ENCODE measurements around the gene UBXN6. TPM values are rescaled to one million over a fixed set of nuclear protein-coding genes. Genes with fewer than 3 reads are reported as not detected.

Gene UBXN6
- polyA plus RNA-seq, 2 of the 4 experiments (the other 2 are of a cell fraction): 23.0 to 31.6 TPM

DNA sequence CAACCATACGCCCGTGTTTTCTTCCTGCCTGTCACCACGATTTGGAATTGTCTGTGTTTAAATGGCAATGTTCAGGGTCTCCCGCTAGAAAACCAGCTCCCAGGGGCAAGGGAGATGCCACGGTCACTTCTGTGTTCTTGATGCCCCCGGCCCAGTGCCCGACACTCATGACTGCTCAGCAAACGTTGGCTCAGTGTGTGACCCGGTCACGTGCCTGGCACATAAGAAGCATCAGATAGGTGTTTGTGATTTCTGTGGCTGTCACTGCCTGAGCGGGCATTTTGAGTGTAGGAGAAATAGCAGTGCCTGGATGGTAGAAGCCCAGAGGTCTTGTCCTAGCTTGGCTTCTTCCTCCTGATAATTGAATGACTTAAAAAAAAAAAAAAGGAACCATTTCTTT lies 30.0 kb upstream of the UBXN6 start:
- ATAC-seq (no peak), DNase-seq (ENCODE audit: low read depth in 1 of 2, low spot score in 1 of 2) (no peak), FAIRE-seq (no peak)
- no peak overlapping the region for H3K4me3 ChIP-seq
- WGBS (ENCODE audit: missing lambda C conversion rate): 85% methylated on average over 10 of the region's 11 CpGs
- ChIA-PET POLR2A (no interaction called here), CTCF (no interaction called here)
- TF ChIP-seq, protein P1, sequence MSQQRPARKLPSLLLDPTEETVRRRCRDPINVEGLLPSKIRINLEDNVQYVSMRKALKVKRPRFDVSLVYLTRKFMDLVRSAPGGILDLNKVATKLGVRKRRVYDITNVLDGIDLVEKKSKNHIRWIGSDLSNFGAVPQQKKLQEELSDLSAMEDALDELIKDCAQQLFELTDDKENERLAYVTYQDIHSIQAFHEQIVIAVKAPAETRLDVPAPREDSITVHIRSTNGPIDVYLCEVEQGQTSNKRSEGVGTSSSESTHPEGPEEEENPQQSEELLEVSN (IDR thresholded peaks at IDR 0.05; ENCODE audit: borderline replicate concordance, low read depth): no peak
- TF ChIP-seq FOXS1 (CRISPR knock-in tag; IDR thresholded peaks at IDR 0.05): no peak
- TF ChIP-seq HOXB5 (CRISPR knock-in tag; IDR thresholded peaks at IDR 0.05): no peak
- TF ChIP-seq ZNF302 (CRISPR knock-in tag; IDR thresholded peaks at IDR 0.05): no peak
- TF ChIP-seq JUN (IDR thresholded peaks at IDR 0.05): no peak
- TF ChIP-seq, protein P2, sequence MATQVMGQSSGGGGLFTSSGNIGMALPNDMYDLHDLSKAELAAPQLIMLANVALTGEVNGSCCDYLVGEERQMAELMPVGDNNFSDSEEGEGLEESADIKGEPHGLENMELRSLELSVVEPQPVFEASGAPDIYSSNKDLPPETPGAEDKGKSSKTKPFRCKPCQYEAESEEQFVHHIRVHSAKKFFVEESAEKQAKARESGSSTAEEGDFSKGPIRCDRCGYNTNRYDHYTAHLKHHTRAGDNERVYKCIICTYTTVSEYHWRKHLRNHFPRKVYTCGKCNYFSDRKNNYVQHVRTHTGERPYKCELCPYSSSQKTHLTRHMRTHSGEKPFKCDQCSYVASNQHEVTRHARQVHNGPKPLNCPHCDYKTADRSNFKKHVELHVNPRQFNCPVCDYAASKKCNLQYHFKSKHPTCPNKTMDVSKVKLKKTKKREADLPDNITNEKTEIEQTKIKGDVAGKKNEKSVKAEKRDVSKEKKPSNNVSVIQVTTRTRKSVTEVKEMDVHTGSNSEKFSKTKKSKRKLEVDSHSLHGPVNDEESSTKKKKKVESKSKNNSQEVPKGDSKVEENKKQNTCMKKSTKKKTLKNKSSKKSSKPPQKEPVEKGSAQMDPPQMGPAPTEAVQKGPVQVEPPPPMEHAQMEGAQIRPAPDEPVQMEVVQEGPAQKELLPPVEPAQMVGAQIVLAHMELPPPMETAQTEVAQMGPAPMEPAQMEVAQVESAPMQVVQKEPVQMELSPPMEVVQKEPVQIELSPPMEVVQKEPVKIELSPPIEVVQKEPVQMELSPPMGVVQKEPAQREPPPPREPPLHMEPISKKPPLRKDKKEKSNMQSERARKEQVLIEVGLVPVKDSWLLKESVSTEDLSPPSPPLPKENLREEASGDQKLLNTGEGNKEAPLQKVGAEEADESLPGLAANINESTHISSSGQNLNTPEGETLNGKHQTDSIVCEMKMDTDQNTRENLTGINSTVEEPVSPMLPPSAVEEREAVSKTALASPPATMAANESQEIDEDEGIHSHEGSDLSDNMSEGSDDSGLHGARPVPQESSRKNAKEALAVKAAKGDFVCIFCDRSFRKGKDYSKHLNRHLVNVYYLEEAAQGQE (IDR thresholded peaks at IDR 0.05): no peak
- H3K4me2 ChIP-seq: no peak overlapping the region
- H3K9me3 ChIP-seq: no peaks in the 10 kb centered on the region
- H3K27ac ChIP-seq: no peak overlapping the region
- no peaks in the 10 kb centered on the region for H3K4me1 ChIP-seq

DNA sequence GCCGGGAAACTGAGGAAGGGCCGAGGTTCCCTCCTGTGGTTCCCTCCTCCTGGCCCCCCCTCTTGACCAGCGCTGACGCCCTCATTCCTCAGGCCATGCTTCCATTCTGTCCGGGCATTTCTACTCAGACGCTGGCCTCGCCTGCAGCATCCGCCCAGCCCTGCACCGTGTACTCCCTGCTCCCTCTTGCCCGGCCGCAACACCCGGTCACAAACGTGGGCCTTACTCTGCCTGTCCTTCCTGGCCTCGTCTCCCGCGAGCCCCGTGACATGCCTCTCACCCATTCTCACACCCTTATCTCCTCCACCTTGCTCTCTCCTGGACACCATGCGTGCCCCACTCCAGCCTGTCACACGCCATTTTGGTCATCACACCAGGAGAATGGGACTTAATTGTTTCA lies 25.8 kb upstream of the UBXN6 start:
- FAIRE-seq (no peak), ATAC-seq (no peak), DNase-seq (ENCODE audit: low read depth in 1 of 2, low spot score in 1 of 2) (no peak)
- no peaks in the 10 kb centered on the region for H3K9me3 ChIP-seq
- WGBS (ENCODE audit: missing lambda C conversion rate): 96% methylated on average over 15 of the region's 19 CpGs
- no peak overlapping the region for H3K4me3 ChIP-seq
- no peak overlapping the region for H3K27ac ChIP-seq
- H3K4me2 ChIP-seq: no peak overlapping the region
- TF ChIP-seq, protein P3, sequence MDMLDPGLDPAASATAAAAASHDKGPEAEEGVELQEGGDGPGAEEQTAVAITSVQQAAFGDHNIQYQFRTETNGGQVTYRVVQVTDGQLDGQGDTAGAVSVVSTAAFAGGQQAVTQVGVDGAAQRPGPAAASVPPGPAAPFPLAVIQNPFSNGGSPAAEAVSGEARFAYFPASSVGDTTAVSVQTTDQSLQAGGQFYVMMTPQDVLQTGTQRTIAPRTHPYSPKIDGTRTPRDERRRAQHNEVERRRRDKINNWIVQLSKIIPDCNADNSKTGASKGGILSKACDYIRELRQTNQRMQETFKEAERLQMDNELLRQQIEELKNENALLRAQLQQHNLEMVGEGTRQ (IDR thresholded peaks at IDR 0.05): no peak
- TF ChIP-seq TFCP2L1 (CRISPR knock-in tag; IDR thresholded peaks at IDR 0.05): no peak
- TF ChIP-seq CBX8 (IDR thresholded peaks at IDR 0.05): no peak
- no peak for TF ChIP-seq RAD21 (conservative IDR thresholded peaks at IDR 0.05 in 1 of 2, IDR thresholded peaks at IDR 0.05 in 1 of 2)
- TF ChIP-seq CEBPB (IDR thresholded peaks at IDR 0.05): no peak
- no peak for TF ChIP-seq RNF2 (IDR thresholded peaks at IDR 0.05; ENCODE audit: borderline replicate concordance, low read depth)
- TF ChIP-seq, protein P4, sequence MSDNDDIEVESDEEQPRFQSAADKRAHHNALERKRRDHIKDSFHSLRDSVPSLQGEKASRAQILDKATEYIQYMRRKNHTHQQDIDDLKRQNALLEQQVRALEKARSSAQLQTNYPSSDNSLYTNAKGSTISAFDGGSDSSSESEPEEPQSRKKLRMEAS (IDR thresholded peaks at IDR 0.05): no peak
- TF ChIP-seq, protein P5, sequence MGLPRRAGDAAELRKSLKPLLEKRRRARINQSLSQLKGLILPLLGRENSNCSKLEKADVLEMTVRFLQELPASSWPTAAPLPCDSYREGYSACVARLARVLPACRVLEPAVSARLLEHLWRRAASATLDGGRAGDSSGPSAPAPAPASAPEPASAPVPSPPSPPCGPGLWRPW (IDR thresholded peaks at IDR 0.05): no peak
- TF ChIP-seq GATA3 (IDR thresholded peaks at IDR 0.05; ENCODE audit: borderline replicate concordance): no peak
- TF ChIP-seq, protein P6, sequence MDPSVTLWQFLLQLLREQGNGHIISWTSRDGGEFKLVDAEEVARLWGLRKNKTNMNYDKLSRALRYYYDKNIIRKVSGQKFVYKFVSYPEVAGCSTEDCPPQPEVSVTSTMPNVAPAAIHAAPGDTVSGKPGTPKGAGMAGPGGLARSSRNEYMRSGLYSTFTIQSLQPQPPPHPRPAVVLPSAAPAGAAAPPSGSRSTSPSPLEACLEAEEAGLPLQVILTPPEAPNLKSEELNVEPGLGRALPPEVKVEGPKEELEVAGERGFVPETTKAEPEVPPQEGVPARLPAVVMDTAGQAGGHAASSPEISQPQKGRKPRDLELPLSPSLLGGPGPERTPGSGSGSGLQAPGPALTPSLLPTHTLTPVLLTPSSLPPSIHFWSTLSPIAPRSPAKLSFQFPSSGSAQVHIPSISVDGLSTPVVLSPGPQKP (IDR thresholded peaks at IDR 0.05; ENCODE audit: low read depth, low read length): no peak
- TF ChIP-seq TP53 (CRISPR knock-in tag; IDR thresholded peaks at IDR 0.05): no peak
- no peak for TF ChIP-seq PHF8 (IDR thresholded peaks at IDR 0.05; ENCODE audit: borderline replicate concordance, low read depth)
- TF ChIP-seq MAZ (IDR thresholded peaks at IDR 0.05; ENCODE audit: borderline replicate concordance, low read depth, low read length): no peak
- no peak for TF ChIP-seq NFE2L2 (conservative IDR thresholded peaks at IDR 0.05; ENCODE audit: low read length)
- POLR2A ChIA-PET: no interaction called here
- CTCF ChIA-PET: interaction anchor here (0.6 kb wide), 1 partner anchor 98 kb away, joined by 3 read pairs; no protein-coding TSS in a partner anchor
- H3K4me1 ChIP-seq: no peaks in the 10 kb centered on the region
